ENCODE data around the gene IQCK.

IQCK gene

GRCh38 chr16:19837331-19837980, 119.4 kb downstream of the IQCK start:
- DNase-seq (ENCODE audit: low read depth), result no peak

GRCh38 chr16:19837984-19838707, 120.1 kb downstream of the IQCK start:
- DNase-seq (ENCODE audit: low read depth), result no peak

DNA sequence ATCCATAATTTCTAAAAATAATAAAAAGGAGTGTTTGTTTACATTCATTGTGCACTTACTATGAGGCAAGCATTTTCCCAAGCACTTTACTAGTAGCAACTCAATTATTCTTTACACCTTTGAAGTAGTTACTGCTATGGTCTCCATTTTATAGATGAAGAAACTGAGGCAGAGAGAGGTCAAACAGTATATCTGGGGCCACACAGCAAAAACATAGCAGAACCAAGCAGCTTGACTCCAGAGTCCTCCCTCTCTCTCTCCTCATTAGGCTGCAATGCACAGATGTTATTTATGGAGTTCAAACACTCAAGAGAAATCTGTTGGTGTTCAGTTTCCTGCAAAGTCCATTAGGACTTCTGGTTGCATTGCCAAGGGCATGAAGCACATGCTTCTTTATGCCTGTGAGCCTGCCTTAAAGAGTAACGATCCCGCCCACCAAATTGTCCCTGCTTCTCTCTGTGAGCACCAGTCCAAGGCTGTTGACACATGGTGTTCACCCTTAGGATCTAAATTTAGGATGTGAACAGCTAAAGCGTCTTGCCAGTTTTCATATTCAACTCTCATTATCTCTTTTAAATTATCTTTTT, 122.5 kb downstream of the IQCK start:
- DNase-seq (ENCODE audit: low read depth), result no peak

DNA sequence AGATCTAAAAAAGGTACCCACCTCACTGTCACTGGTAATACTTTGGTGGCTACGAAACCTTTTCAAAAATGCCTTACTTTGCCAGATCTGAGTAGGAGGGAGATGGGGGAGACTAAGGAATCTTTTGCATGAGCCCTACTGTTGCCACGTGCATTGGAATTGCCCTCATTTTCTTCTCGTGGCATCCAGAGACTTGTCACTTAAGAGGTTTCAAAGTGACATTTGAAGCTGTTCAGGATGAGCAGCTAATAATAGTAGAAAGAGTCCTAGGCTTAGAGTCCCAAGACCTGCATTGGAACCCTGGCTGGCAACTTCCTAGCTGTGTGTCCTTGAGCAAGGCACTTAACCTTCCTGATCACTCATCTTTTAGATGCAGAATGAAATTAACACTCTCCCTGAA, 123.1 kb downstream of the IQCK start:
- no peak for DNase-seq (ENCODE audit: low read depth)

GRCh38 chr16:19842426-19843157, 124.5 kb downstream of the IQCK start:
- DNase-seq (ENCODE audit: low read depth), result no peak

- no peak for DNase-seq (ENCODE audit: low read depth)
These were observed 125.3 kb downstream of the IQCK start for GRCh38 chr16:19843371-19843770.

GRCh38 chr16:19844945-19845641, 127.0 kb downstream of the IQCK start:
- no peak for DNase-seq (ENCODE audit: low read depth)

- no peak for DNase-seq (ENCODE audit: low read depth)
These were observed 128.4 kb downstream of the IQCK start for GRCh38 chr16:19846436-19846835.

DNA sequence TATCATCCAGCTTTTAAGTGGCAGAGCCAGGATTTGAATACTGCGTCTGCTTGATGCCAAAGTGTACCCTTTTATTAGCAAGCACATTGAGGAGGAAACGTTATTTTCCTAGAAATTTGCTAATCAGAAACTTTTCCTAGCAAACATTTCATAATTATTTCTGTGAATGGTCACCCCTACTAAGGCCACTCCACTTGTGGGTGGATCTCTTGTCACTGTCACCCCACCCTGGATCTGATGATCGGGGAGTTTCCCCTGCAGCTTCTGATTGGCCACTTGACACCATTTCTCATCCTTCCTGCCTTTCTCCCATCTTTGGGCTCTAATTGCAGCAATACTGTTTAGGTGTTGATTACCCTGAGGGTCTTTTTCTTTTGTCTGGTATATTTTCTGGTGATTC, 130.7 kb downstream of the IQCK start:
- no peak for DNase-seq (ENCODE audit: low read depth)

DNA sequence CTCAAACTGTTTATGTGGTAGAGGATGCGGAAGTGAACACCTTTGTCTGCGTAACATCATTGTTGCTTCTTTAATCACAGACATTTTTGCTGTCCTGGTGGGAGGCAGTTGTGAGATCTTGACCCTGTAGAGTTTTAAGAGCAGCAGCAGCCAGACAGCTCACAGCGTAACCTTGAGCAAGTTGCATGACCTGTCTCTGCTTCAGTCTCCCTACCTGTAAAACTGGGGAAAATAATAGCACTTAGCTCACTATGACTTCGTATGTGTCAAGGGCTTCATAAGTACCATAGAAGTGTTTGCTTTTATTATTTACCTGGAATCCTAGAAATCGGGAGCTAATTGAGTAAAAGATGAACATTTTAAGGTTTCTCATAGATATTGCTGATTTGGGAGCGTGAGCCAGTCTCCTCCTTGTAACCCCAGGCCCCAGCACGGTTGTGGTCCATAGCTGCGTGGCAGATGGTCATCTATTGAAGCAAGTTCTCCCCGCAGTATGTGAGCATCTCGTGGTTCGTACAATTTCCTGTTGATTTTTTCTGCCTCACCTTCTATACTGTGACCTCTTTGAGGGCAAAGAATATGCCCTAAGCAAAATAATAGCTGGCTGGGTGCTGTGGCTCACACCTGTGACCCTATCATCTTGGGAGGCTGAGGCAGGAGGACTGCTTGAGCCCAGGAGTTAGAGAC, 132.2 kb downstream of the IQCK start:
- no peak for DNase-seq (ENCODE audit: low read depth)

- no peak for DNase-seq (ENCODE audit: low read depth)
These were observed 133.4 kb downstream of the IQCK start for GRCh38 chr16:19851476-19851875.

DNA sequence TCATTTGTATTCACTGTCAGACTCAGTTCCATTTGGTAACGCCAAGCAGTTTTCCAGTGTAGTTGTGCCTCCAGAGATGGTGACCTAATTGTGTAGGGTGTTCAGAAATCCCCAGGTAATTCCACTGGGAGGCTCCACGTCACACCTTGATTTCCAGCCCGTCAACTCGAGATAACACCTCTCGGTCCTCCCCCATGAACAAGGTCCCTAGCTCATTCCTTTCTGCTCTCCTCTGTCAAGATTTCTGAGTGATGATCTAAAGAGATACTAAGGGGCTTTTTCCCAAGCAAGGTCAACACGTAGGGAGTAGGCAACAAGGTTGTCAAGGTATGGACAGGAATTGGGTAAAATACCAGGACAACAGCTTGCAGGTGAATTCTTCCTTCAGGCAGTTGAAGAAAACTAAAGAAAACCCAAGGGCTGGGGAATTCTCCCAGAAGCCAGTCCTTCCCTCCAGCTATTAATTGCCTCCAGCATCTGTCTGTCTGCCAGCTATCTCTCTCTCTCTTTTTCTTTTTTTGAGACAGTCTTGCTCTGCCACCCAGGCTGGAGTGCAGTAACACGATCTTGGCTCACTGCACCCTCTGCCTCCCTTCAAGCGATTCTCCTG, 135.2 kb downstream of the IQCK start:
- no peak for DNase-seq (ENCODE audit: low read depth)

GRCh38 chr16:19853742-19854542, 135.9 kb downstream of the IQCK start:
- DNase-seq (ENCODE audit: low read depth), result no peak

- DNase-seq (ENCODE audit: low read depth), result no peak
These were observed 136.4 kb downstream of the IQCK start for GRCh38 chr16:19854543-19854876.

GRCh38 chr16:19856120-19856519, 138.0 kb downstream of the IQCK start:
- no peak for DNase-seq (ENCODE audit: low read depth)

DNA sequence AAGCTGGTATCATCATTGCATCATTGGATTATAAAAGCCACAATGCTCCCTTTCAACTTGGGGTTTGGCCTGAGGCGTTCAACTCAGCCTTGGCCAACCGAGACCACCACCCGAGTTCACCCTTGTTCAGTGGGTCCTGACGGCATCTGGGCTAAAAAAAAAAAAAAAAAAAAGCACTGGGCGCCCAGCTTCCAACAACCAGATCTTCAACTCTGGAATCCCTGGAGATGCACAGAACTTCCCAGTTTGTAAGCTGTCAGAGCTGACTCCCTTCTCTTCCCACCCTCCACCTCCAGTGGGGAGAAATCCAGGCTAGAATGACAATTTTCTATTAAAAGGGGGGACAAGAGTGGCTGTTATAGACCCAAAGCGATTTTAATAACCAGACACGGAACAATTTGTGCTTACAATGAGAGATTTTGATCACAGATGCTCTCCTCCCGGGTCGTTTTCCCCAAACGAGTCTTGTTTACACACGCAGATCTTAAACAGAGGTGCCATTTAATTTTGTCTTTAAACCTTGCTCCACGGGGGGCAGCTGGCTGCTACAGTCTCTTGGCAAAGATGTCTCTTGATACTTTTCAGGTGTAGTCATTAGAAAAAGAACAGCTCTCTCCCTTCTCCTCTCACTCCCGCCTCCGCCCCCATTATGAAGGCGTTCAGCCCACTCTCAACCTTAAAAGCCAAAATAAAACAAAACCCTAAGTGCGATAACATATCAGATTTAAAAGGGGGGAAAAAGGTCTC, 139.7 kb downstream of the IQCK start:
- no peak for DNase-seq (ENCODE audit: low read depth)

DNA sequence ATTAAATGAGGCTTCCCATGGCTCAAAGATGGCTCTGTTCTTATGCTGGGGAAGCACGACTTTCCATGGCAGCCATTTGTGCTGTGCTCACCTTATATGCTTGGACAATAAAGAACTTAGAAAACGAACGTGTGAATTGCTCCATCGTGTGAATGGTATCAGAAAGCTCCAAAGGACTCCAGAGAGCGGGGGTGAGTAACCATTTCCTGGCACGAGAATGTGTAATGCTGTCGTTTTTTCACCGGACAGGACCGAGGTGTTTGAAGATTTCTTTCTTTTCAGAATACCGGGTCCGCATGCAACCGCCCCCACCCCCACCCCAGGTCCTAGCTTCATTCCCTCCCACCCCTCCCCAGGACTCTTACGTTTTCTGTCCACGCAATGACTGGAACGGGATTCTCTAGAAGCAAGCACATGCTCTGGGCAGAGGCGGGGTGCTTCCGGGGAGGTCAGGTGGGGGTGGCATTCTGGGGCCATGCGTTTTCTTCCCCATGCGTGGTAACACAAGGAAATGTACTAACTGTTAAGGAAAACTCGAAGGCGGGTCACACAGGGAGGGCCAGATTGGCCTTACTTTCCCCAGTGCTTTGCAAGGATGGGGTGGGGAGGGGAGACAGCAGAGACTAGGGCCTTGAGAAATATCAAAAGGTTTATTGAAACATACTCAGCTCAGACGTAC, 140.4 kb downstream of the IQCK start:
- no peak for DNase-seq (ENCODE audit: low read depth)

DNA sequence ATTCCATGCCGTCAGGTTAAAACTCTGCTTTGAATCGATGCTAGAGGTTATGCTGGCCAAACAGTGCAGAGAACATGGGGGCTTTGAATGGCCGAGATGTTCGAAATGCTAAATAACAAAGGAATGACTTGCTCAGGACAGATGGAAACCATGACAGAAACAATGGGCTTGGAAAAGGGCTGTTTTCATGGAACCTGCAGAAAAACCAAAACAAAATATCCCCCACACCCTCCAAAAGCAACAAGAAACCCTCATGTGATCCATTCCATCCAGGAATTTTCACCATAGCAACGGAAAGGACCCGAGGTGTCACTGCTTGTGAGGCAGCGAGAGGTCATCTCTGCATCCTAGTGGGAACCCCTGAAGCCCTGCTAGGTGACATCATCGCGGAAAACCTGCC, 141.1 kb downstream of the IQCK start:
- no peak for DNase-seq (ENCODE audit: low read depth)

- no peak for DNase-seq (ENCODE audit: low read depth)
These were observed 141.5 kb downstream of the IQCK start for GRCh38 chr16:19859603-19860002.
